KOPT-K1 (cell line): Measurements from ENCODE around the gene TFIP11.

Experiments
- H3K27ac ChIP-seq: fragments of 200-600 bp; sonication (generic); 2 replicates; pipeline ENCODE4 v1.5.1; 2016; ENCODE audit warnings: antibody characterized with exemption, mild to moderate bottlenecking, low read depth, low read length; ENCODE audit not compliant: poor library complexity, severe bottlenecking
- H3K36me3 ChIP-seq: fragments of 200-600 bp; sonication (generic); 2 replicates; pipeline ENCODE4 v1.5.1; 2017; ENCODE audit warnings: antibody characterized with exemption, mild to moderate bottlenecking, low read length, moderate library complexity; ENCODE audit not compliant: insufficient read depth
- H3K9me3 ChIP-seq: fragments of 200-600 bp; sonication (generic); 2 replicates; pipeline ENCODE4 v1.5.1; 2017; ENCODE audit warnings: antibody characterized with exemption, low read length, mild to moderate bottlenecking; ENCODE audit not compliant: insufficient read depth, poor library complexity, severe bottlenecking

Gene TFIP11

DNA sequence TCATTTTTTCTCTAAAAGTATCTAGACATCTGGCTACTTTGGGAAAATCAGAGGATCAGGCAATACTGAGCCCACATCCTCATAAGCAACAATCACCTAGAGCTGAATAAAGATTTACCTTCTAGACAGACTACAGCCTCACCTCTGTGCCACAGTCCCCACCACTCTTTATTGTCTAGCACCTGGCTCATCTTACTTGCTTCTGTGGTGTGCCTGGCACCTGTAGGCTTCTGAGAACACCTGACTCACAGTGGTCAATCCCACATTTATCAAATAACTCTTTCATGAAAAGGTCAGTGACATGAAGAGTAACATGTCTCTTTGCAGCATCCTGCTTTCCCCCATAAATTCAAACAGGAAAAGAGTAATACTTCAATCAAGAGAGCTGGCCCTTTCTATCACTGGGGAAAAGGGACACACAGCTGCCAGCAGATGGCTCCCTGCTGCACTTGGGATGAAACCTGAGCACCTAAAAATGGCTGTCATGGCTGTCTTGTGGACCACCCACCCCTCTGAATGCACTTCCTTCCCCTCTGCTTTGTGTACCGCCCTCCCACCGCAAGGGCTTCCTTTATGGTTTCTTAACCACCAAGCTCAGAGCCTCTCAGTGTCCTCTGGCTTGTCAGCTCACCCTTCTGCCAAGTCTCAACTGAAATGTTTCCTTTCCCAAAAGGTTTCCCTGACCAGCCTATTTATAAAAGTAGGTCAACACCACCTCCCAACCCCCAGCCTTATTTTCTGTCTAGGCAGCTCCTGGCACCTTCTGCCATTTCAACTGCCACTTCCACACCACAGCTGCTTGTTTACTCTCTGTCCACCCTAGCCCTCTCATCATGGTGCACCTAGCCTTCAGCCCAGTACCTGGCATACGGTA is 9.3 kb downstream of the TFIP11 start:
- peaks cover 99% of the 10 kb centered on the region for H3K36me3 ChIP-seq
- peak overlapping the region; percentile 69 for H3K27ac ChIP-seq
- H3K9me3 ChIP-seq: no peaks in the 10 kb centered on the region

DNA sequence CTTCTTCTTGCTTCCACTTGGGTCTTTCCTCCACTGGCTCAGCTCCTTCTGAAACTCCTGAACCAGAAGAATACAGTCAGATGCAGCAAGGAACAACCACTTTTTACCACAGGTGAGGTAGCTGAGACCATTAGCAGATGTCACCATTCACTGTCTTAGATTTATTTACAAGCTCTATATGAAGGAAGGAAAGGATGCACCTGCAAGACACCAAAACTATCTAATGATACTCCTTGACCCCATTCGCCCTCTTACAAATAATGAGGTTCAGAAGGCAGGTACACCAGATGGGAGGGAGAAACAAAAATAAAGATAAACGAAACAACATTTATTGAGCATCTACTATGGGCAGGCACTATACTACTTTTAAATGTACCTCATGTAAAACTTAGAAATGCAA is 10.3 kb downstream of the TFIP11 start:
- H3K27ac ChIP-seq: no peak overlapping the region
- no peaks in the 10 kb centered on the region for H3K9me3 ChIP-seq
- peaks cover 99% of the 10 kb centered on the region for H3K36me3 ChIP-seq

DNA sequence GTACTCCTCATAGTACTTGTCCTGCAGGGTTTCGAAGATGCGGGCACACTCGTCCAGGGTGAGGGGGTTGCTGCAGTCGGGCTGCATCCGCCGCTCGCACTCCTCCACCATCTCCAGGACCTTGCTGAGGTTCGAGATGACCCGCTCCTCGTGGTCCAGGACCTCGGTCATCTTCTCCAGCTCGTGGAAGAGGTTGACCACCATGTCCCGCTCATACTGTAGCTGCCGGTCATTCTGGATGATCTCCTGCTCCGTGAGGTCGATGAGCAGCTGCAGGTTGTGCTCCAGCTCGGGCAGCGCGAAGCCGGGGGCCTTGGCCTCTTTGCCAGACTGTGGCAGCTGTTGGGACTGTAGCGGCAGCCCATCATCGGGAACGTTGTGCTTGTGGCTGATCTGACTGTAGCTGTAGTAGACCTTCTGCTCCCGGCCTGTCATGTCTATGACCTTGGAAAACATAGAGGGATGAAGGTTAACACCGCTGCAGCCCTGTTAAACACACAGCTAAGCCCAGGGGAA is 13.0 kb downstream of the TFIP11 start:
- Histone ChIP-seq H3K9me3 (no peaks in the 10 kb centered on the region), H3K27ac (no peak overlapping the region), H3K36me3 (peaks cover 99% of the 10 kb centered on the region)

DNA sequence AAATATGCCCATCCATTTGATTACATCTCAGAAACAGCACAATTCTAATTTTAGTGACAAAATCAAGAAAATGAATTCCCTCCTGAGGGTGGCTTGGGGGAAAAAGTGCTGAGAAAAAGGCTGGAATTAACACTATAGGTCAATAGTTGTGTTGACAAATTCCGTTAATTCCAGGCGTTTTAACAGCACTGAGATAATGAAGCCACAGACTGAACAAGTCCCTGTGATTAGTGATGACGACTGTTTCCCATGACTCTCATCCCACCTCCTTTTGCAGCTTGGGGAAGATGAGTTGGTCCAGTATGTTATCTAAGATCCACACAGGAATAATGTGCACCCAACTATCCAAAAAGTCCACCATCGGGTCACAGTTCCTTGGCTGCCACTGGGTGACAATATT is 15.8 kb downstream of the TFIP11 start:
- Histone ChIP-seq H3K9me3 (no peaks in the 10 kb centered on the region), H3K27ac (no peak overlapping the region), H3K36me3 (peaks cover 99% of the 10 kb centered on the region)

DNA sequence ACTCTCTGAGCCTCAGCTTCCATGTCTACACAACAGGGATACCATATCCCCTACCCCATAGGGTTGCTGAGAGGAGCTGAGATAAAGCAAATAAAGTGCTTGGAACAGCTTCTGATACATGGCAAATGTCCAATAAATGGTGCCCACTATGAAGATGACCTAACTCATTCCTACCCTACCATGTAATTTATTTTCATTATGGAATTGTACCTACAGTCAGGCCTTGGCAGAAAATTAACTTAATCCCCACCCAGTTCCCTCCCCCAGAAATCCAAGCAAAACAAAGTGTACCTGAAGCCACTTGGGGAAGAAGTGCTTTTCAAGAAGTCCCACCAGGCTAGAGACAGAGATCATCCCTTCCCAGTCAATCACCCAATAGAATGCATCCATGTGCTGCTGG is 17.8 kb downstream of the TFIP11 start:
- H3K9me3 ChIP-seq: no peaks in the 10 kb centered on the region
- no peak overlapping the region for H3K27ac ChIP-seq
- H3K36me3 ChIP-seq: peaks cover 99% of the 10 kb centered on the region

DNA sequence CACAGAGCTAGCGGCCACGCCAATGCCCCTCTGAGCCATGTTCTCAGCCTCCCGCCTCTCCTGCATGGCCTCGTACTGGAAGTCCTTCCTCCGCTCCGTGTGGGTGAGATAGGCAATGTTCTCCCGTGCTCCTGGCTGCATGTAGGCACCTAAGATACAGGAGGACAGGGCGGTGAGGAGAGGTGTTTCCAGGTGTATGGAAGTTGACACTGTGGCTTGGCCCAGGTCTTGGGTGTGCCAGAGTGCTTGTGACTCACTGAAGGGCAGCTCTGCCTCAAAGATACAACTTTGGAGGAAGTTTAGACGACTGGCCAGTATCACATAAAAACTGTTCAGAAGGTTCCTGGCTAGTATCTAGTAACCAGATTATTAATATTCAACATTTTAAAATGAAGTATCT is 20.1 kb downstream of the TFIP11 start:
- H3K27ac ChIP-seq: no peak overlapping the region
- H3K9me3 ChIP-seq: no peaks in the 10 kb centered on the region
- H3K36me3 ChIP-seq: peaks cover 99% of the 10 kb centered on the region

DNA sequence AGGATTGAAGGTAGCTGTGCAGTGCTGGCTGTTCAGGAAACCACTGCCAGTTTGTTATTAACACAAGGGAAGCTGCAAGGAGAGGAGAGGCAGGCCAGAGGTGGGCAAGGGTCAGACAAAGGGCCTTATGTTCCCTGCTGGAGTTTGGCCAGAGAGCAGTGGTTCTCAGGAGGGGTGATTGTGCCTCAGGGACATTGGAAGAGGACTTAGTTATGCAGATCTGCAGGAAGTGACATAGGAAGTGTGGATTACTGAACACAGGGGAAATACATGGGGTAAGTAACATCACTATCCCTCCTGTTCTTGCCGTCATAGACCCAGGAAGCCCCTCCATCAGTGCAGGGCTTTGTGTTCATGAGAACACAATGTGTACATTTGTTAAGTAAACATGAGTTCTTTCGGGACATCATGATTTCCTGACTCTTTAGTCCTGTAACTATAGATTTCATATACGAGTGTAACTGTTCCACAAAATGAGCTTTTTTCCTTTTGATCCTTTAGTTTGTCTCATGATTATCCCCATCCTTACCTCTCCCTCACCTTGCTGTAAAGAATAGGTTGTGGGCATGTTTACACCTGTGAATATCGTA is 22.7 kb downstream of the TFIP11 start:
- H3K36me3 ChIP-seq: peaks cover 89% of the 10 kb centered on the region
- no peak overlapping the region for H3K27ac ChIP-seq
- H3K9me3 ChIP-seq: no peaks in the 10 kb centered on the region

DNA sequence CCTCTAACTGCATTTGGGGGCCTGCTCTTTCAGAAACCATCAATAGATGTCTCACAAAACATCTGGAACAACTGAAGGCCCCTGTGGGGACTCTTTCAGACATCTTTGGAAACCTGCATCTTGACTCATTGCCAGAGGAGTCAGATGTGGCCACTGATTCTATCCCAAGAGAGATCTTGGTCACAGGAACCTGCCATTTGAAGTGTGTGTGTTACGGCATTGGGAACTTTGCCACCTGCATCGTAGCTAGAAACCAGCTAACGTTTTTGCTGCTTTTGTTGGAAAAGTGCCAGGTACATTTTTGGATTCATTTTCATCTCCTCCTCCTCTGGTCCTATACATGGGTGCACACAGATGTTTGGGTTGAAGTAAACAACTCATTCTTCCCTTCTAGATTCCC is 24.3 kb downstream of the TFIP11 start:
- H3K36me3 ChIP-seq: peaks cover 73% of the 10 kb centered on the region
- no peaks in the 10 kb centered on the region for H3K9me3 ChIP-seq
- no peak overlapping the region for H3K27ac ChIP-seq

DNA sequence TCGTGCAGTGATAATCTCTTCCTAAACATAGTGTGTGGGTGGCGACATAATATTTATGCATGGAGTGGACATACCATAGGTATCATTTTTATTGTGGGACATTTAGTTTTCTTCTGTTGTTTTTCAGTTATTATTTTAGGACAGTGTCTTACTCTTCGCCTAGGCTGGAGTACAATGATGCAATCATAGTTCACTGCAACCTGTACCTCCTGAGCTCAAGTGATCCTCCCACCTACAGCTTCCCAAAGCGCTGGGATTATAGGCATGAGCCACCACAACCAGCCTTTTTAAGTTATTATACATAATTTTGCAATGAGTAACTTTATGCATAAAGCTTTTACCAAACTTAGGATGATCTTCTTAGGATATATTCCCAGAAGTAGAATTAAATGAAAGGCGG is 25.9 kb downstream of the TFIP11 start:
- H3K27ac ChIP-seq: no peak overlapping the region

DNA sequence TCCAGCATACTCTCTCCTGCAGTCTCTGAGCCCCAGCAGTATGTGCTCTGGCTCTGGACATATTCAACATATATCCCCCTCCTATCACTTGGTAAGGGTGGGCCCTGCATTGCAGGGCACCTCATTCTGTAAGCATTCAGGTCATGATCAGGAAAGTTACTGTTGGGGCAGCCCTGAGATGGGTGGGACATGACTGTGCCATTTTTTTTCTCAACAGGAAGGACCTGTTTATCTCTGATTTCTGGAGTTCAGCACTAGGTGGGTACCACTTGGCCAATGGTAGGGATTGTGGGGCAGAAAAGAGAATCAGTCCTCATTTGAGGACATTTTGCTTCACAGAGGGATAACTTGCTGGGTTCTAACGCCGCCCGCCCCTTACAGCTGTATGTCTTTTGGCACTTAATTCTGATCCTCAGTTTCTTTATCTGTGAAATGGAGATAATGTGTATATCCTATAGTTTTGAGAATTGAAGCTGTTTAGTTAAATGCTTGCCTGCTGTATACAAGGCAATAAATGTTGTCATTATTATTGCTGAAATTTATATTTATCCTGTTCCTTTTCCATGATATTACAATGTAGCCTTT is 26.4 kb downstream of the TFIP11 start:
- Histone ChIP-seq H3K27ac (no peak overlapping the region), H3K36me3 (peaks cover 52% of the 10 kb centered on the region), H3K9me3 (no peaks in the 10 kb centered on the region)

More for the DNA sequence above, 25.9 kb downstream of the TFIP11 start:
- H3K9me3 ChIP-seq: no peaks in the 10 kb centered on the region
- peaks cover 57% of the 10 kb centered on the region for H3K36me3 ChIP-seq

DNA sequence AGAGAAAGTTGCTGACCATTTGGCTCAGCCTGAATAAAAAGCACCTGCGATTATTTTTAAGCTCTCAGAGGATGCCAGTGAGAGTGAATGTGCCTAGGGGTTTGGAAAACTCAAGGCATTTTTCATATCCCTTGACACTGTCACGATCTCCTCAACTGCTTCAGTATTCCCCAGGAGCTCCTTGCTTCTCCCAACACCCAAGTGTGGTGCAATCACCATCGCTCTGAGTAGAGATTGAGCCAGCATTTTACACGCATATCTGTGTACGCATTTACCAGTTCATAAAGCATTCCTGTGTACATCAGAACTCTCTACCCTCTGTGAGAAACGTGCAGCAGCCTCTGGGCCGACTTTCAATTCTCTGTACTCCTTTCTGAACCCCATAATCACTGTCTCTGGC is 27.3 kb downstream of the TFIP11 start:
- peaks cover 44% of the 10 kb centered on the region for H3K36me3 ChIP-seq
- H3K9me3 ChIP-seq: no peaks in the 10 kb centered on the region
- no peak overlapping the region for H3K27ac ChIP-seq

DNA sequence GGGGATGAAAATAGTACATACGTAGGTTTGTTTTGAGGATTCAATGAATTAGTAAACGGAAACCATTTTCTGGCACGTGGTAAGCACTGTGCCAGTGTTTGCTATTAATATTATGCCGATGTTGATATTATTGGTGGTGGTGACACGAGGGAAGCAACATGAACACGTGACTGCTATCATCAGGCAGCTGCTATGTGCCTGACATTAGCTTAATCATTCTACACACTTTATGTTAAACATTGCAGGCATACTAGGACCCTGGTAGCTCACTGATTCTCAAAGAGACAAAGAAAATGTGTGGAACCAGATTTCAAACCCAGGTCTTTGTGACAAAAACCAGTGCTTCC is 27.9 kb downstream of the TFIP11 start:
- Histone ChIP-seq H3K36me3 (peaks cover 37% of the 10 kb centered on the region), H3K9me3 (no peaks in the 10 kb centered on the region), H3K27ac (peak overlapping the region; percentile 92)

DNA sequence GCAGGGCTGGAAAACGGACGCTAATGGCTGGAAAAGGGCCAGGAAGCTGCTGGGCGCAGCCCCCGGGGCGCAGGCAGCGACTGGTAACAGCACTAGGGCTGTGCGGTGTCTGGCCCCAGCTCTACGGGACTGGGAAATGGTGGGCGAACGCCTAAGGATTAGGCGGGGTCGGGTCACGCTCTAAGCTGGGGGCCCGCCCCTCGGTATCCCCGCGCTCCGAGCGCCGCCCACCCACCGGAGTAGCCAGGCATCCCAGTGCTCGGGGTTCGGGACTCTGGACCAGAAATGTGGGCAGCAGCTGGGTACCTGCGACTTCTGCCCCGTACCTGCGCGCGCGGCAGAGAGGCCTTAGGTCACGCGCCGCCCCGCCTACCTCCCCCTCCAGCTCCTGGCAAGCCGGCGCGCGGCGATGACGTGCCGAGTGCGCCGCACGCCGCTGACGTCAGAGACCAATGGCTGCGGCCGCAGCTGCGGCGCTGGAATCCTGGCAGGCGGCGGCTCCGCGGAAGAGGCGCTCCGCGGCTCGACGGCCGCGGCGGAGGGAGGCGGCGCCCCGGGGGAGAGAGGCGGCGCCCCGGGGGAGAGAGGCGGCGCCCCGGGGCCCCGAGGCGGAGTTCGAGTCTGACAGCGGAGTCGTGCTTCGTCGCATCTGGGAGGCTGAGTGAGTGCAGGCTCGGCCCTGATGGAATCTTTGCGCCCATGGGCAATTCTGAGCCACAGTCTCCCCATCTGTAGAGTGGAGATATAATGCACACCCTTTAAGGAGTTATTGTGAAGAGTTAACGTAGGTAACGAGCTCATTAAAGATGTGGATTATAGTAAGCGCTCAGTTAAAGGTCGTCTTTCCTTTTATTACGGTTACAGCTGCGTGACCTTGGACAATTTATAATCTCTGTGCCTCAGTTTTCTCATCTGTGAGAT is 28.6 kb downstream of the TFIP11 start, which contains the start of the genes HPS4 and SRRD:
TSS of gene HPS4 (minus strand) at position 345 of the 921 bp plus-strand sequence. CDS start 2,021 bp downstream, outside the sequence.
TSS of gene SRRD (plus strand) at position 439 of the 921 bp plus-strand sequence. CDS start at position 453, 14 bp downstream.
- Histone ChIP-seq H3K36me3 (peaks cover 30% of the 10 kb centered on the region), H3K27ac (peak within 1 kb of the TSS; percentile 92), H3K9me3 (no peaks in the 10 kb centered on the region)

DNA sequence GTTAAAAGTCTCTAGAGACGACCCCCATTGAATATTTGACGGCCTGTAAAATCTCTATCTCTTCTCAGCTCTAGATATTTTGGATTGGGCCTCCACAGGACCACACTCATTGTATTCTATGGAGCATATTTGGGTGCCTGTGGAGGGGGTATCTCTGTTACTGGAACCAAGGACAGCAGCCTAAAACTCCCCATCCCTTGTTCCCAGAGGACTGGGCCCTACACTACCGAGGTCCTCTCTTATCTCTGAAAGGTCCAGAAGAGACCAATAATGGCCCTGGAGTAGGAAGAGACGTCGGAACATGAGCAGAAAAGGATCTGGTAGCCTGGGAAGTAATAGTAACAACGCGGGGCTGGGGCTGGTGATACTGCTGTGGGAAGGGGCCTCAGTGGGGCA is 29.2 kb downstream of the TFIP11 start:
- peaks cover 26% of the 10 kb centered on the region for H3K36me3 ChIP-seq

More for the DNA sequence above, 29.2 kb downstream of the TFIP11 start:
- Histone ChIP-seq H3K27ac (peak overlapping the region; percentile 92), H3K9me3 (no peaks in the 10 kb centered on the region)
